GM18873 (cell line): ENCODE measurements around the gene FFAR1.

Experiments used
- ATAC-seq: cut with Tn5 transposase; IDR thresholded peaks from one replicate; pipeline ENCODE4 v1.9.1; 2021; ENCODE audit warnings: mild to moderate bottlenecking, moderate library complexity, moderate number of reproducible peaks; ENCODE audit not compliant: unreplicated experiment, low FRiP score

Gene FFAR1

GRCh38 chr19:35314858-35315470 is 32.7 kb upstream of the FFAR1 start:
- no peak for ATAC-seq

- ATAC-seq, result no peak
These were observed 31.8 kb upstream of the FFAR1 start for GRCh38 chr19:35315883-35316282.

- no peak for ATAC-seq
These were observed 31.1 kb upstream of the FFAR1 start for GRCh38 chr19:35316560-35316959.

- ATAC-seq, result no peak
These were observed 30.1 kb upstream of the FFAR1 start for GRCh38 chr19:35317464-35318043.

- ATAC-seq, result no peak
These were observed 28.8 kb upstream of the FFAR1 start for GRCh38 chr19:35318679-35319448.

- no peak for ATAC-seq
These were observed 27.5 kb upstream of the FFAR1 start for GRCh38 chr19:35320065-35320713.

GRCh38 chr19:35321291-35321690 is 26.4 kb upstream of the FFAR1 start:
- no peak for ATAC-seq

- ATAC-seq, result no peak
These were observed 25.7 kb upstream of the FFAR1 start for GRCh38 chr19:35322014-35322413.

GRCh38 chr19:35327642-35328041 is 20.1 kb upstream of the FFAR1 start:
- no peak for ATAC-seq

- ATAC-seq, result no peak
These were observed 18.8 kb upstream of the FFAR1 start, which contains the start of gene CD22 for GRCh38 chr19:35328851-35329285. TSS of gene CD22 (plus strand) at chr19:35329187. CDS start at chr19:35332041, 2,854 bp downstream.

- ATAC-seq, result no peak
These were observed 18.4 kb upstream of the FFAR1 start for GRCh38 chr19:35329323-35329722.

GRCh38 chr19:35330475-35330874 is 17.2 kb upstream of the FFAR1 start:
- ATAC-seq, result peak; percentile 50

GRCh38 chr19:35331551-35332214 is 16.0 kb upstream of the FFAR1 start:
- no peak for ATAC-seq

GRCh38 chr19:35332817-35333216 is 14.9 kb upstream of the FFAR1 start:
- ATAC-seq, result no peak

- no peak for ATAC-seq
These were observed 13.5 kb upstream of the FFAR1 start for GRCh38 chr19:35334144-35334753.

- no peak for ATAC-seq
These were observed 11.3 kb upstream of the FFAR1 start for GRCh38 chr19:35336166-35336955.

- ATAC-seq, result no peak
These were observed 10.4 kb upstream of the FFAR1 start for GRCh38 chr19:35337097-35337983.

GRCh38 chr19:35337984-35338296 is 9.8 kb upstream of the FFAR1 start:
- no peak for ATAC-seq

GRCh38 chr19:35340431-35340830 is 7.3 kb upstream of the FFAR1 start:
- no peak for ATAC-seq
